ENCODE measurements around the gene CREBBP.

DNA sequence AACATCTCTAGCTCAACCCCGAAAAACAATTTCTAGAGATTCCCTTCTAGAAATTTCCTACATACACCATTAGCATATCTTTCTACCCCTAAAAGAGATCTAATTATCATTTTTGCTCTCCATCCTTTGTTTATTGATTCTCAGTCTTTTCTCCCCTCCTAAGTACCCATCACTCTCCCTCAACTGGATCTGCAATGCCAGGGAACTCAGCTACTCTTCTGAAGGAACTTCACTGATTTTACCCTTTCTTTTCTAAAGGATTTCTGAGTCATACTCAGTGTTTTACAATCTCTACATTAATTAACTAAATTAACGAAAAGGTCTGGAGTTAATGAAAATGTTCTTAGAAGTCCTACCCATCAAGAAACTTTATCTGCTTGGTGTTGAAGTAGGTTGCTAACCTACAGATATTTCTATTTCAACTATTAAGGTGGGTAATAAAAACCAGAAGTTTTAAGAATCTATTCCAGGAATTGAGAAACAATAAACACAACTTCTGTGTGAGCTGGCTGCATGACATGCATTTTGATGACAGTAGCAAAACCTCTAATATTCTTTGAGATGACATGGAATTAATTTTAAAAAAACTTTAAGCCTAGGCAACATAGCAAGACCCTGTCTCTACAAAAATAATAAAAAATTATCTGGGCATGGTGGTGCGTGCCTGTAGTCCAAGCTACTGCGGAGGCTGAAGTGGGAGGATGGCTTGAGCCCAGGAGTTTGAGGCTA is 13.6 kb downstream of the CREBBP start:
- TF ChIP-seq, protein P1, sequence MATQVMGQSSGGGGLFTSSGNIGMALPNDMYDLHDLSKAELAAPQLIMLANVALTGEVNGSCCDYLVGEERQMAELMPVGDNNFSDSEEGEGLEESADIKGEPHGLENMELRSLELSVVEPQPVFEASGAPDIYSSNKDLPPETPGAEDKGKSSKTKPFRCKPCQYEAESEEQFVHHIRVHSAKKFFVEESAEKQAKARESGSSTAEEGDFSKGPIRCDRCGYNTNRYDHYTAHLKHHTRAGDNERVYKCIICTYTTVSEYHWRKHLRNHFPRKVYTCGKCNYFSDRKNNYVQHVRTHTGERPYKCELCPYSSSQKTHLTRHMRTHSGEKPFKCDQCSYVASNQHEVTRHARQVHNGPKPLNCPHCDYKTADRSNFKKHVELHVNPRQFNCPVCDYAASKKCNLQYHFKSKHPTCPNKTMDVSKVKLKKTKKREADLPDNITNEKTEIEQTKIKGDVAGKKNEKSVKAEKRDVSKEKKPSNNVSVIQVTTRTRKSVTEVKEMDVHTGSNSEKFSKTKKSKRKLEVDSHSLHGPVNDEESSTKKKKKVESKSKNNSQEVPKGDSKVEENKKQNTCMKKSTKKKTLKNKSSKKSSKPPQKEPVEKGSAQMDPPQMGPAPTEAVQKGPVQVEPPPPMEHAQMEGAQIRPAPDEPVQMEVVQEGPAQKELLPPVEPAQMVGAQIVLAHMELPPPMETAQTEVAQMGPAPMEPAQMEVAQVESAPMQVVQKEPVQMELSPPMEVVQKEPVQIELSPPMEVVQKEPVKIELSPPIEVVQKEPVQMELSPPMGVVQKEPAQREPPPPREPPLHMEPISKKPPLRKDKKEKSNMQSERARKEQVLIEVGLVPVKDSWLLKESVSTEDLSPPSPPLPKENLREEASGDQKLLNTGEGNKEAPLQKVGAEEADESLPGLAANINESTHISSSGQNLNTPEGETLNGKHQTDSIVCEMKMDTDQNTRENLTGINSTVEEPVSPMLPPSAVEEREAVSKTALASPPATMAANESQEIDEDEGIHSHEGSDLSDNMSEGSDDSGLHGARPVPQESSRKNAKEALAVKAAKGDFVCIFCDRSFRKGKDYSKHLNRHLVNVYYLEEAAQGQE (IDR thresholded peaks at IDR 0.05; ENCODE audit: unreplicated experiment): no peak
- TF ChIP-seq, protein P2, sequence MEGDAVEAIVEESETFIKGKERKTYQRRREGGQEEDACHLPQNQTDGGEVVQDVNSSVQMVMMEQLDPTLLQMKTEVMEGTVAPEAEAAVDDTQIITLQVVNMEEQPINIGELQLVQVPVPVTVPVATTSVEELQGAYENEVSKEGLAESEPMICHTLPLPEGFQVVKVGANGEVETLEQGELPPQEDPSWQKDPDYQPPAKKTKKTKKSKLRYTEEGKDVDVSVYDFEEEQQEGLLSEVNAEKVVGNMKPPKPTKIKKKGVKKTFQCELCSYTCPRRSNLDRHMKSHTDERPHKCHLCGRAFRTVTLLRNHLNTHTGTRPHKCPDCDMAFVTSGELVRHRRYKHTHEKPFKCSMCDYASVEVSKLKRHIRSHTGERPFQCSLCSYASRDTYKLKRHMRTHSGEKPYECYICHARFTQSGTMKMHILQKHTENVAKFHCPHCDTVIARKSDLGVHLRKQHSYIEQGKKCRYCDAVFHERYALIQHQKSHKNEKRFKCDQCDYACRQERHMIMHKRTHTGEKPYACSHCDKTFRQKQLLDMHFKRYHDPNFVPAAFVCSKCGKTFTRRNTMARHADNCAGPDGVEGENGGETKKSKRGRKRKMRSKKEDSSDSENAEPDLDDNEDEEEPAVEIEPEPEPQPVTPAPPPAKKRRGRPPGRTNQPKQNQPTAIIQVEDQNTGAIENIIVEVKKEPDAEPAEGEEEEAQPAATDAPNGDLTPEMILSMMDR (conservative IDR thresholded peaks at IDR 0.05; ENCODE audit: low read depth in 2 of 2): no peak
- TF ChIP-seq POLR2AphosphoS5 (IDR thresholded peaks at IDR 0.05; ENCODE audit: low read depth): no peak
- no peak for TF ChIP-seq EZH2 (IDR thresholded peaks at IDR 0.05; ENCODE audit: low read depth, unreplicated experiment)
- TF ChIP-seq, protein P3, sequence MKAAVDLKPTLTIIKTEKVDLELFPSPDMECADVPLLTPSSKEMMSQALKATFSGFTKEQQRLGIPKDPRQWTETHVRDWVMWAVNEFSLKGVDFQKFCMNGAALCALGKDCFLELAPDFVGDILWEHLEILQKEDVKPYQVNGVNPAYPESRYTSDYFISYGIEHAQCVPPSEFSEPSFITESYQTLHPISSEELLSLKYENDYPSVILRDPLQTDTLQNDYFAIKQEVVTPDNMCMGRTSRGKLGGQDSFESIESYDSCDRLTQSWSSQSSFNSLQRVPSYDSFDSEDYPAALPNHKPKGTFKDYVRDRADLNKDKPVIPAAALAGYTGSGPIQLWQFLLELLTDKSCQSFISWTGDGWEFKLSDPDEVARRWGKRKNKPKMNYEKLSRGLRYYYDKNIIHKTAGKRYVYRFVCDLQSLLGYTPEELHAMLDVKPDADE (IDR thresholded peaks at IDR 0.05): no peak
- no peak for TF ChIP-seq STAT1 (IDR thresholded peaks at IDR 0.05; ENCODE audit: unreplicated experiment)
- TF ChIP-seq ZNF114 (CRISPR knock-in tag; IDR thresholded peaks at IDR 0.05): no peak
- no peak for TF ChIP-seq NANOG (IDR thresholded peaks at IDR 0.05; ENCODE audit: borderline replicate concordance)
- TF ChIP-seq EZH2phosphoT487 (IDR thresholded peaks at IDR 0.05; ENCODE audit: unreplicated experiment): no peak
